OCI-LY1 (cell line): ENCODE data around the gene NR2C2.

Experiments
- H2AFZ ChIP-seq: fragments of 200-600 bp; sonication (generic), shearing (Covaris generic); 2 replicates; pipeline ENCODE4 v1.6.0; 2014; ENCODE audit warnings: antibody characterized with exemption, mild to moderate bottlenecking, low read length
- H3F3A ChIP-seq: fragments of 200-600 bp; sonication (generic), shearing (Covaris generic); 2 replicates; pipeline ENCODE4 v1.6.0; 2014; ENCODE audit warnings: mild to moderate bottlenecking, antibody characterized with exemption, low read length, moderate library complexity; ENCODE audit not compliant: insufficient read depth
- H3K27ac ChIP-seq: fragments of 200-600 bp; sonication (generic); 2 replicates; pipeline ENCODE4 v1.5.1; 2014; ENCODE audit warnings: low read length, mixed run types, mild to moderate bottlenecking, low read depth; ENCODE audit not compliant: poor library complexity, severe bottlenecking
- H3K27me3 ChIP-seq: fragments of 200-600 bp; sonication (generic); 2 replicates; pipeline ENCODE4 v1.6.0; 2014; ENCODE audit warnings: antibody characterized with exemption, mild to moderate bottlenecking, low read length, moderate library complexity; ENCODE audit not compliant: insufficient read depth
- H3K36me3 ChIP-seq: fragments of 200-600 bp; sonication (generic); 2 replicates; pipeline ENCODE4 v1.6.1; 2014; ENCODE audit warnings: mild to moderate bottlenecking, antibody characterized with exemption, low read length, moderate library complexity, mixed read lengths; ENCODE audit not compliant: insufficient read depth
- H3K4me1 ChIP-seq: fragments of 200-600 bp; sonication (generic); 2 replicates; pipeline ENCODE4 v1.5.1; 2014; ENCODE audit warnings: mild to moderate bottlenecking, low read length, moderate library complexity; ENCODE audit not compliant: insufficient read depth, severe bottlenecking
- H3K4me2 ChIP-seq: fragments of 200-600 bp; sonication (generic), shearing (Covaris generic); 2 replicates; pipeline ENCODE4 v1.6.1; 2014; ENCODE audit warnings: low read length
- H3K4me3 ChIP-seq: fragments of 200-600 bp; sonication (generic); 2 replicates; pipeline ENCODE4 v1.5.1; 2014; ENCODE audit warnings: low read length, low read depth, mild to moderate bottlenecking, mixed read lengths; ENCODE audit not compliant: poor library complexity, severe bottlenecking
- H3K79me2 ChIP-seq: fragments of 200-600 bp; shearing (Covaris generic); 2 replicates; pipeline ENCODE4 v1.6.1; 2016; ENCODE audit warnings: mixed run types, low read length, mixed read lengths; ENCODE audit not compliant: insufficient read depth
- H3K9ac ChIP-seq: fragments of 200-600 bp; sonication (generic), shearing (Covaris generic); 2 replicates; pipeline ENCODE4 v1.6.1; 2014; ENCODE audit warnings: mild to moderate bottlenecking, low read length, mixed read lengths
- H3K9me2 ChIP-seq: fragments of 200-600 bp; sonication (generic), shearing (Covaris generic); 2 replicates; pipeline ENCODE4 v1.6.1; 2014; ENCODE audit warnings: low read depth, mild to moderate bottlenecking, low read length, mixed read lengths
- H3K9me3 ChIP-seq: fragments of 200-600 bp; shearing (Covaris generic); 2 replicates; pipeline ENCODE4 v1.6.1; 2014; ENCODE audit warnings: low read length, mixed read lengths
- H4K20me1 ChIP-seq: fragments of 200-600 bp; sonication (generic), shearing (Covaris generic); 2 replicates; pipeline ENCODE4 v1.6.0; 2016; ENCODE audit warnings: mild to moderate bottlenecking, low read length; ENCODE audit not compliant: insufficient read depth
- EZH2 ChIP-seq: fragments of 200-600 bp; sonication (generic), shearing (Covaris generic); IDR thresholded peaks from 2 replicates; pipeline ENCODE4 v1.8.0; 2017; ENCODE audit warnings: borderline replicate concordance, mixed run types, mild to moderate bottlenecking, antibody characterized with exemption, low read length, moderate library complexity, mixed read lengths
- TF ChIP-seq, protein P1 (sequence below): fragments of 200-600 bp; sonication (generic), shearing (Covaris generic); IDR thresholded peaks from 2 replicates; pipeline ENCODE4 v1.5.1; 2017; ENCODE audit warnings: mild to moderate bottlenecking, antibody characterized with exemption, low read length, moderate library complexity, mixed read lengths

Gene NR2C2

DNA sequence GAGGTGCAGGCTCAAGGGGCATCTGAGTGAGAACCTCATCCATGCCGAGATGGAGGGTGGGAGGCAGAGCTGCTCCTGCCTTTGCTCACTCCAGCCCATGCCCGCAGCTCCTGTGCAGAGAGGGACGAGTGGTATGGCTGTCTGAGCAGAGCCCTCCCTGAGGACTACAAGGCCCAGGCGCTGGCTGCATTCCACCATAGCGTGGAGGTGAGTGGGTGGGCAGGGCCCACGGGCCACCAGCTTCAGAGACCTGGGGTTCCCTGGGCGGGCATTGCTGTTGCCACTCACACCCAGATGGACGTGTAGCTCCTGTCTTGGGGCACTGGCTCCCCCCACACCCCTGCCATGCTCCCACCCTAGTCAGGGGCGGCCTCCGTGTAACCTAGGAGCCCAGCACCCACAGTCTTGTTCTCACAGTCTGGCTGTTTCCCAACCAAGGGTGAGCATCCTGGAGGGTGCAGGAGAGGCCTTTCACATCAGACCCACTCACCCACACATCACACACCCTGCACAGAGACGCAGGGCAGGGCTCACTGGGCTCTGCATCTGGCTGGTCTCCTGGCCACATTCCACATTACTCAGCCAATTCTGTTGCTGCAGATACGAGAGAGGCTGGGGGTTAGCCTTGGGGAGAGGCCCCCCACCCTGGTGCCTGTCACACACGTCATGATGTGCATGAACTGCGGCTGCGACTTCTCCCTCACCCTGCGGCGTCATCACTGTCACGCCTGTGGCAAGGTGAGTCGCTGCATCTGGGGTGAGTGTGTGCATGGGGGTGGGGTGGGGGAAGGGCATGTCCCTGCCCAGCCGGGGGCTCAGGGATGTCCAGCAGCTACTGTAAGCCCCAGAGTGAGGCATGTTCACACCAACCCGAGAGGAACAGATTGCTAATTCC, 25.3 kb upstream of the NR2C2 start:
- Histone ChIP-seq H3K27ac (no peak overlapping the region), H2AFZ (no peak overlapping the region), H3K36me3 (no peaks in the 10 kb centered on the region), H3K9me3 (no peaks in the 10 kb centered on the region), H3K79me2 (no peaks in the 10 kb centered on the region), H3K9ac (no peak overlapping the region), H3K4me1 (no peaks in the 10 kb centered on the region), H3K27me3 (no peaks in the 10 kb centered on the region), H4K20me1 (no peaks in the 10 kb centered on the region), H3F3A (no peaks in the 10 kb centered on the region), H3K4me2 (no peak overlapping the region), H3K4me3 (no peak overlapping the region), H3K9me2 (no peaks in the 10 kb centered on the region)
- TF ChIP-seq EZH2 = no peak
- TF ChIP-seq, protein P1, sequence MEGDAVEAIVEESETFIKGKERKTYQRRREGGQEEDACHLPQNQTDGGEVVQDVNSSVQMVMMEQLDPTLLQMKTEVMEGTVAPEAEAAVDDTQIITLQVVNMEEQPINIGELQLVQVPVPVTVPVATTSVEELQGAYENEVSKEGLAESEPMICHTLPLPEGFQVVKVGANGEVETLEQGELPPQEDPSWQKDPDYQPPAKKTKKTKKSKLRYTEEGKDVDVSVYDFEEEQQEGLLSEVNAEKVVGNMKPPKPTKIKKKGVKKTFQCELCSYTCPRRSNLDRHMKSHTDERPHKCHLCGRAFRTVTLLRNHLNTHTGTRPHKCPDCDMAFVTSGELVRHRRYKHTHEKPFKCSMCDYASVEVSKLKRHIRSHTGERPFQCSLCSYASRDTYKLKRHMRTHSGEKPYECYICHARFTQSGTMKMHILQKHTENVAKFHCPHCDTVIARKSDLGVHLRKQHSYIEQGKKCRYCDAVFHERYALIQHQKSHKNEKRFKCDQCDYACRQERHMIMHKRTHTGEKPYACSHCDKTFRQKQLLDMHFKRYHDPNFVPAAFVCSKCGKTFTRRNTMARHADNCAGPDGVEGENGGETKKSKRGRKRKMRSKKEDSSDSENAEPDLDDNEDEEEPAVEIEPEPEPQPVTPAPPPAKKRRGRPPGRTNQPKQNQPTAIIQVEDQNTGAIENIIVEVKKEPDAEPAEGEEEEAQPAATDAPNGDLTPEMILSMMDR = no peak

DNA sequence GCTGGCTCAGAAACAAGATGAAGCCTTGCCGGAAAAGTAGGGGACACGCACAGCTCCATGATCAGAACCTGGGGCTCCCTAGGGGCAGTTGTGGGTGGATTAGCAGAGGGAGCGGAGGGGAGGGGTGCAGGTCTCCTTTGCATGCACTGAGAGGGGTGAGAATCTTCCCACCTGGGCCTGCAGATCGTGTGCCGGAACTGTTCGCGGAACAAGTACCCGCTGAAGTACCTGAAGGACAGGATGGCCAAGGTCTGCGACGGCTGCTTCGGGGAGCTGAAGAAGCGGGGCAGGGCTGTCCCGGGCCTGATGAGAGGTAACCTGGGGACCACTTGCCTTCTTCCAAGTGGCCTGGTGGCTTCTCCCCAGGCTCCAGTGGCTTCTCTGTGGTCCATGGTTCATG, 24.5 kb upstream of the NR2C2 start:
- Histone ChIP-seq H3K4me3 (no peak overlapping the region), H2AFZ (no peak overlapping the region), H3K9ac (no peak overlapping the region), H3K36me3 (no peaks in the 10 kb centered on the region), H3K4me1 (no peaks in the 10 kb centered on the region), H3K9me2 (no peaks in the 10 kb centered on the region), H3K4me2 (no peak overlapping the region), H3F3A (no peaks in the 10 kb centered on the region), H4K20me1 (no peaks in the 10 kb centered on the region), H3K79me2 (no peaks in the 10 kb centered on the region), H3K27me3 (no peaks in the 10 kb centered on the region), H3K9me3 (no peaks in the 10 kb centered on the region), H3K27ac (no peak overlapping the region)
- TF ChIP-seq, protein P1 = no peak
- TF ChIP-seq EZH2 = no peak

DNA sequence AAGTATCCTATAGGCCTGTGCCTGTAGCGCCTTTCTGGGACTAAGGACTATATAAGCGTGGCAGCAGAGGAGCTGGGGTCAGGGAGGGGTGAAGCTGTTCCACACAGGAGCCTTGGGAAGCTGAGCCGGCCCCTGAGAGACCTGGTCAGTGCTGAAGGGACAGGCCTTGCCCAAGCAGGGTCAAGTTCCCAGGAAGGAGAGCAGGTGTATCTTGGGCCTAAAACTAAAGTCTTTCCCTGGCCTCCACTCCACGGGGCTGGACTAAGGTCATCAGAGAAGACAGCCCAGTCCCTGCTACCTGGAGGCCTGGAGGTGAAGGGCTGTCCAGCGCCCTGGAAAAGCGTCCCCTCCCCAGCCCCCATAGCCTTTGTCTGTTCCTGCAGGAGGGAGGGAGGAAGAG, 23.9 kb upstream of the NR2C2 start:
- Histone ChIP-seq H4K20me1 (no peaks in the 10 kb centered on the region), H3K27me3 (no peaks in the 10 kb centered on the region), H3K9me3 (no peaks in the 10 kb centered on the region), H3K4me1 (no peaks in the 10 kb centered on the region), H3K36me3 (no peaks in the 10 kb centered on the region), H3K9me2 (no peaks in the 10 kb centered on the region), H3K4me3 (no peak overlapping the region), H3K9ac (no peak overlapping the region), H3K79me2 (no peaks in the 10 kb centered on the region), H3F3A (no peaks in the 10 kb centered on the region), H3K4me2 (no peak overlapping the region), H2AFZ (no peak overlapping the region), H3K27ac (no peak overlapping the region)
- TF ChIP-seq, protein P1 = no peak
- no peak for TF ChIP-seq EZH2
